ENCODE data around the gene POLQ.

DNA sequence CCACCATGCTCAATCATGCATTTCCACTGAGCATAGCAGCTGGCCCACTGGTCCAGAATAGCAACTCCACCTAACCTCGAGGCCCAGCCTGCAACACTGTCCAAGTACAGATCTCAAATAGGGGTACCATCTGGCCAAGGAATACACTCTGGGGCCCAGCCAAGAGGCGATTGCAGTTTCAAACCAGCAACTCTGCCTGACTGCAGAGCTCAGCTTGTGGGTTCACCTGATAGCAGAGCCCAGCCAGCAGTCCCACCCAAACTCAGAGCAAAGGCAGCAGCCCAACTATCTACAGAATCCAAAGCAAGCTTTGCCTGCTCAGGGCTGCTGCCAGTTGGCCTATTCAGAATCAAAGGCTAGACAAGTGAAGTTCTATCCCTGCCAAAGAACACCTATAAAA, 30.5 kb downstream of the POLQ start:
- TF ChIP-seq, protein P1, sequence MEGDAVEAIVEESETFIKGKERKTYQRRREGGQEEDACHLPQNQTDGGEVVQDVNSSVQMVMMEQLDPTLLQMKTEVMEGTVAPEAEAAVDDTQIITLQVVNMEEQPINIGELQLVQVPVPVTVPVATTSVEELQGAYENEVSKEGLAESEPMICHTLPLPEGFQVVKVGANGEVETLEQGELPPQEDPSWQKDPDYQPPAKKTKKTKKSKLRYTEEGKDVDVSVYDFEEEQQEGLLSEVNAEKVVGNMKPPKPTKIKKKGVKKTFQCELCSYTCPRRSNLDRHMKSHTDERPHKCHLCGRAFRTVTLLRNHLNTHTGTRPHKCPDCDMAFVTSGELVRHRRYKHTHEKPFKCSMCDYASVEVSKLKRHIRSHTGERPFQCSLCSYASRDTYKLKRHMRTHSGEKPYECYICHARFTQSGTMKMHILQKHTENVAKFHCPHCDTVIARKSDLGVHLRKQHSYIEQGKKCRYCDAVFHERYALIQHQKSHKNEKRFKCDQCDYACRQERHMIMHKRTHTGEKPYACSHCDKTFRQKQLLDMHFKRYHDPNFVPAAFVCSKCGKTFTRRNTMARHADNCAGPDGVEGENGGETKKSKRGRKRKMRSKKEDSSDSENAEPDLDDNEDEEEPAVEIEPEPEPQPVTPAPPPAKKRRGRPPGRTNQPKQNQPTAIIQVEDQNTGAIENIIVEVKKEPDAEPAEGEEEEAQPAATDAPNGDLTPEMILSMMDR (IDR thresholded peaks at IDR 0.05), result no peak
- TF ChIP-seq POLR2A (IDR thresholded peaks at IDR 0.05), result no peak
